HEK293 (cell line): ENCODE data around the gene SF3B4.

ENCODE experiments used
- CTCF ChIP-seq: fragments of 450-650 bp; formaldehyde crosslinking; IDR thresholded peaks from 2 replicates; pipeline ENCODE4 v1.5.1; 2016; ENCODE audit warnings: missing biosample characterization, missing genetic modification characterization
- GLI4 ChIP-seq: fragments of 450-650 bp; formaldehyde crosslinking; IDR thresholded peaks from 2 replicates; pipeline ENCODE4 v1.5.1; 2016; ENCODE audit warnings: missing biosample characterization, missing genetic modification characterization
- HIC1 ChIP-seq: fragments of 450-650 bp; formaldehyde crosslinking; IDR thresholded peaks from 2 replicates; pipeline ENCODE4 v1.5.1; 2016; ENCODE audit warnings: missing biosample characterization, missing genetic modification characterization
- REST ChIP-seq: fragments of 450-650 bp; formaldehyde crosslinking; IDR thresholded peaks from 2 replicates; pipeline ENCODE4 v1.5.1; 2016; ENCODE audit warnings: missing biosample characterization, missing genetic modification characterization
- ZBTB17 ChIP-seq: fragments of 450-650 bp; formaldehyde crosslinking; IDR thresholded peaks from 2 replicates; pipeline ENCODE4 v1.5.1; 2016; ENCODE audit warnings: missing biosample characterization, missing genetic modification characterization
- ZBTB49 ChIP-seq: fragments of 450-650 bp; formaldehyde crosslinking; IDR thresholded peaks from 2 replicates; pipeline ENCODE4 v1.5.1; 2016; ENCODE audit warnings: missing biosample characterization, missing genetic modification characterization, low read depth
- ZNF26 ChIP-seq: fragments of 450-650 bp; formaldehyde crosslinking; IDR thresholded peaks from 2 replicates; pipeline ENCODE4 v1.5.1; 2016; ENCODE audit warnings: missing biosample characterization, missing genetic modification characterization
- ZNF274 ChIP-seq, 2 experiments: fragments of 200-500 bp in 1 of 2; fragments of 450-650 bp in 1 of 2; sonication (Bioruptor generic) in 1 of 2; formaldehyde crosslinking in 1 of 2; IDR thresholded peaks; 2 replicates each; pipeline versions ENCODE4 v1.5.1 to v1.6.1; 2014 to 2016; ENCODE audit warnings: borderline replicate concordance in 1 of 2, inconsistent platforms in 1 of 2, low read length in 1 of 2, missing biosample characterization in 1 of 2, missing genetic modification characterization in 1 of 2
- ZNF558 ChIP-seq: fragments of 450-650 bp; formaldehyde crosslinking; IDR thresholded peaks from 2 replicates; pipeline ENCODE4 v1.5.1; 2016; ENCODE audit warnings: missing biosample characterization, missing genetic modification characterization

- TF ChIP-seq CTCF (tag by site-specific recombination): no peak
- TF ChIP-seq ZNF558: no peak
- TF ChIP-seq REST (tag by site-specific recombination): no peak
- peak; percentile 99 for TF ChIP-seq ZBTB17 (tag by site-specific recombination)
- TF ChIP-seq ZNF274 (IDR thresholded peaks at IDR 0.05; ENCODE audit: low read length): no peak
- no peak for TF ChIP-seq ZNF274 (tag by site-specific recombination; IDR thresholded peaks at IDR 0.05; ENCODE audit: borderline replicate concordance)
- TF ChIP-seq GLI4 (tag by site-specific recombination): no peak
- TF ChIP-seq ZBTB49 (tag by site-specific recombination): no peak
- TF ChIP-seq HIC1 (tag by site-specific recombination): no peak
- no peak for TF ChIP-seq ZNF26 (tag by site-specific recombination)
These were observed 27.9 kb downstream of the SF3B4 start, which contains the start of gene BOLA1 for GRCh38 chr1:149899460-149900284.
